Measurements from ENCODE around the gene CBARP. TPM values are rescaled to one million over a fixed set of nuclear protein-coding genes. Genes with fewer than 3 reads are reported as not detected.

CBARP gene
- total and polyA plus RNA-seq, 9 of the 15 experiments (the other 6 are each of a cell fraction or from before 2014, with no cell fraction given), result 0.03 to 8.9 (median 1.2) TPM; not detected in 1

DNA sequence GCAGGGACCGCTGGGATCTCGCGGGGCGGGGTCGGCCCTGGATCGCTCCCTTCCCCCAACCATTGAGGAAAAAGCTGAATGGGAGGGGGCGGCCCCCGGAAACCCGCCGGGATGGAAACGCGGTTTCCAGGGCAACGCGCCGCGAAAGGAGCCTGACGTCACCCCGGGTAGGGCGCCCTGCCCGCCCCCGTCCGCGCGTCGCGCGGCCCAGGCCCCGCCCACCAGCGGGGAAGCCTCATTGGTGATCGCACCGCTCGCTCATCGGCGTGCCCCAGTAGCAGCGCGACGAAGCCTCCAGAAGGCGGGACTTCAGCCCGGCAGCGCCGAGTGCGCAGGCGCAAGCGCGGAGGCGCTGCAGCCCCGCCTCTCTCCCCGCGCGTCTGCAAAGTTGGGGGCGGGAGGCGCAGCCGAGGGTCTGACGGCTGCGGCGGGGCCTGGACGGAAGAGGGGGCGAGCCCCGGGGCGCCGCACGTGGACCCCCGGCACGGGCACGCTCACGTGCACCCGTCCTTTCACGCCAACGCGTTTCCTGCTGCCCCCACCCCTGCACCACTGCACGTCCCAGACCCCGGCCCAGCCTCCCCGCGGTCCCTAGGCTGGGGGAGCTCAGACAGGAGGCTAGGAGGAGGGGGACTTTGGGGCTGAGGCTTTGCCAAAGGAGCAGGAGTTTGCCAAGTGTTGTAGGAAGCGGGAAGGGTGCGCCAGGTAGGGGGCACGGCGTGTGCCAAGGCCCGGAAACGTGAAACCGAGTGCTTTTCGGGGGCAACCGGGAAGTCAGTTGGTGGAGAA is 23.1 kb upstream of the CBARP start (continued):
- TF ChIP-seq NEUROD1 (IDR thresholded peaks at IDR 0.05; ENCODE audit: borderline replicate concordance, low read depth, low read length, partially characterized antibody) (peak; percentile 84), RBM34 (IDR thresholded peaks at IDR 0.05; ENCODE audit: borderline replicate concordance, insufficient read depth, low read length) (no peak), ZBTB43 (CRISPR knock-in tag; IDR thresholded peaks at IDR 0.05) (0 out of 2 replicates have a peak, but pooled peaks have one; percentile 85), FOS (IDR thresholded peaks at IDR 0.05; ENCODE audit: extremely low read depth, insufficient read length) (peak; percentile 93), ATF7 (IDR thresholded peaks at IDR 0.05) (peak; percentile 98), MAZ (CRISPR knock-in tag; conservative IDR thresholded peaks at IDR 0.05 in 1 of 2, IDR thresholded peaks at IDR 0.05 in 1 of 2) (peak; percentile 51 to 83), SAP30 (IDR thresholded peaks at IDR 0.05; ENCODE audit: borderline replicate concordance, insufficient read depth, low read depth, low read length, poor library complexity, severe bottlenecking) (peak; percentile 58), RBBP5 (IDR thresholded peaks at IDR 0.05; ENCODE audit: borderline replicate concordance, insufficient read depth, low read length, poor library complexity, severe bottlenecking) (no peak), ZNF655 (CRISPR knock-in tag; IDR thresholded peaks at IDR 0.05) (no peak), RFX5 (IDR thresholded peaks at IDR 0.05; ENCODE audit: low read depth, low read length) (no peak), SRSF9 (IDR thresholded peaks at IDR 0.05; ENCODE audit: borderline replicate concordance, low read depth, low read length) (no peak), CREM (IDR thresholded peaks at IDR 0.05; ENCODE audit: low read depth) (peak; percentile 90), NR2C2 (CRISPR knock-in tag; IDR thresholded peaks at IDR 0.05) (no peak), NR2C2 (tag; IDR thresholded peaks at IDR 0.05) (no peak), CXXC5 (CRISPR knock-in tag; IDR thresholded peaks at IDR 0.05) (peak; percentile 94), MBD2 (IDR thresholded peaks at IDR 0.05; ENCODE audit: borderline replicate concordance, low read depth) (peak; percentile 91)
- TF ChIP-seq, protein P1, sequence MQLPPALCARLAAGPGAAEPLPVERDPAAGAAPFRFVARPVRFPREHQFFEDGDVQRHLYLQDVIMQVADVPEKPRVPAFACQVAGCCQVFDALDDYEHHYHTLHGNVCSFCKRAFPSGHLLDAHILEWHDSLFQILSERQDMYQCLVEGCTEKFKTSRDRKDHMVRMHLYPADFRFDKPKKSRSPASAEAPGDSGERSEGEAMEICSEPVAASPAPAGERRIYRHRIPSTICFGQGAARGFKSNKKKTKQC (CRISPR knock-in tag; IDR thresholded peaks at IDR 0.05), result 0 out of 2 replicates have a peak, but pooled peaks have one; percentile 44
- TF ChIP-seq, protein P2, sequence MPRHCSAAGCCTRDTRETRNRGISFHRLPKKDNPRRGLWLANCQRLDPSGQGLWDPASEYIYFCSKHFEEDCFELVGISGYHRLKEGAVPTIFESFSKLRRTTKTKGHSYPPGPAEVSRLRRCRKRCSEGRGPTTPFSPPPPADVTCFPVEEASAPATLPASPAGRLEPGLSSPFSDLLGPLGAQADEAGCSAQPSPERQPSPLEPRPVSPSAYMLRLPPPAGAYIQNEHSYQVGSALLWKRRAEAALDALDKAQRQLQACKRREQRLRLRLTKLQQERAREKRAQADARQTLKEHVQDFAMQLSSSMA (CRISPR knock-in tag; IDR thresholded peaks at IDR 0.05), result no peak
- TF ChIP-seq, protein P3, sequence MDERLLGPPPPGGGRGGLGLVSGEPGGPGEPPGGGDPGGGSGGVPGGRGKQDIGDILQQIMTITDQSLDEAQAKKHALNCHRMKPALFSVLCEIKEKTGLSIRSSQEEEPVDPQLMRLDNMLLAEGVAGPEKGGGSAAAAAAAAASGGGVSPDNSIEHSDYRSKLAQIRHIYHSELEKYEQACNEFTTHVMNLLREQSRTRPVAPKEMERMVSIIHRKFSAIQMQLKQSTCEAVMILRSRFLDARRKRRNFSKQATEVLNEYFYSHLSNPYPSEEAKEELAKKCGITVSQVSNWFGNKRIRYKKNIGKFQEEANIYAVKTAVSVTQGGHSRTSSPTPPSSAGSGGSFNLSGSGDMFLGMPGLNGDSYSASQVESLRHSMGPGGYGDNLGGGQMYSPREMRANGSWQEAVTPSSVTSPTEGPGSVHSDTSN (CRISPR knock-in tag; IDR thresholded peaks at IDR 0.05; ENCODE audit: low read depth), result peak; percentile 93
- TF ChIP-seq, protein P3 (tag; conservative IDR thresholded peaks at IDR 0.05; ENCODE audit: low read depth), result peak; percentile 76

All from K562 (cell line).